GM21529 (cell line): ENCODE data around the gene PDZD2.

Experiments used
- ATAC-seq: cut with Tn5 transposase; IDR thresholded peaks from one replicate; pipeline ENCODE4 v1.9.1; 2021; ENCODE audit not compliant: unreplicated experiment

PDZD2 gene

GRCh38 chr5:31811210-31811609 lies 172.3 kb downstream of the PDZD2 start:
- no peak for ATAC-seq

- no peak for ATAC-seq
These were observed 176.4 kb downstream of the PDZD2 start for GRCh38 chr5:31815376-31815775.

DNA sequence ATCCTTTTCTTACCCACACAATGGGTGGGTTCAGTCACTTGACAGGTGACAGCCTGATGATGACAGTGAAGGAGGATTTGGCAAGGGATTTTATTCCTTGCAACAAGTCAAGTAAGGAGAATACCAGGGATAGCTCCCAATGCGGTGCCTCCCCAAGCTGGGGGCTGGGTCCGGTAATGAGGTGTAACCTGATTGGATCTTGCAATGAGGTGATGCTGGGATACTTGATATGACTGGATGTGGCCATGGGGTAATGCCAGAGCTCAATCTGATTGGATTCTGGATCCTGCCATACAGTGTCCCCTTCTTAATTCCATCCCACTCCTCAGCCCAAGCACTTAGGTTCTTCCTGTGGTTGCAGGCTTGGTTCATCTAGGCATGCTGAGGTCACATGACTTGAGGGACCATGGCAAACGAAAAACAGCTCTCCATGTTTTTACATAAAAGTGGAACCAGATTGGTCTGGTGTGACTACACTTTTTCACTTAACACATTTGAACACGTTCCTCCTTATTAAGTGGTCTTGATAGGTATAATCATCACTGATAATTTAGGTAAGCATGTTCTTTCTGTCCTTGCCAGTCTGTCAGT lies 181.1 kb downstream of the PDZD2 start:
- ATAC-seq: no peak

DNA sequence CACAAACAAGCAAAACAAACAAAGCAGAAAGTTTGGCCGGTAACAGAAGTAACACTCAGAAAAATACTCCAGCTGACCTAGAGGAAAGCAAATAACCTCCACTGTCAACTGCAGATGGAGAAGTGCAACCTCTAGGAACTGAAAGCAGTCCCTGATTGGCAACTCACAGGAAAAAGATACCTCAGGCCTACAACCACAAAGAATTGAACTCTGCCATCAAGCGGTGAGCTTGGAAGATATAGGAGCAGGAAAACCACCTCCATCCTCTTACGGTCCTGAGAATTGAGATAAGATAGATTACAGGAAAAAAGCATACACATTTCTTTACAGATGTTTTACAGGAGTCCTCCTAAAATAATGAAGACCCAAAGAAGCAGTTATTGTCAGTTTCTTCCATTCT lies 184.5 kb downstream of the PDZD2 start:
- ATAC-seq: no peak

GRCh38 chr5:31824869-31825517 lies 186.1 kb downstream of the PDZD2 start:
- no peak for ATAC-seq

GRCh38 chr5:31825518-31826068 lies 186.7 kb downstream of the PDZD2 start:
- peak; percentile 62 for ATAC-seq

- no peak for ATAC-seq
These were observed 188.9 kb downstream of the PDZD2 start for GRCh38 chr5:31827867-31828266.

DNA sequence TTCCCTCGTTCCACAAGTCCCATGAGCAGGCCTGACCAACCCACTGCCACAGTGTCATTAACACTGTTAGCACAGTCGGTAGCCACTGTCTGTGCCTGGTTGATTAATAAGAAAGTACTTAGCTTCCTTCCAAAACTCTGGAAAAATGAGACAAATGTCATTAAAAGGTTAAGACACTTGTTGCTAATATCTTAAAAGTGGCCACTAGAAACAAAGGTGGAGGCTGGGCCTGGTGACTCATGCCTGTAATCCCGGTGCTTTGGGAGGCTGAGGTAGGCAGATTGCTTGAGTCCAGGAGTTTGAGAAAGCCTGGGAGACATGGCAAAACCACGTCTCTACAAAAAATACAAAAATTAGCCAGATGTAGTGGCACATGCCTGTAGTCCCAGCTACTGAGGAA lies 194.0 kb downstream of the PDZD2 start:
- no peak for ATAC-seq

GRCh38 chr5:31833710-31834109 lies 194.8 kb downstream of the PDZD2 start:
- no peak for ATAC-seq

DNA sequence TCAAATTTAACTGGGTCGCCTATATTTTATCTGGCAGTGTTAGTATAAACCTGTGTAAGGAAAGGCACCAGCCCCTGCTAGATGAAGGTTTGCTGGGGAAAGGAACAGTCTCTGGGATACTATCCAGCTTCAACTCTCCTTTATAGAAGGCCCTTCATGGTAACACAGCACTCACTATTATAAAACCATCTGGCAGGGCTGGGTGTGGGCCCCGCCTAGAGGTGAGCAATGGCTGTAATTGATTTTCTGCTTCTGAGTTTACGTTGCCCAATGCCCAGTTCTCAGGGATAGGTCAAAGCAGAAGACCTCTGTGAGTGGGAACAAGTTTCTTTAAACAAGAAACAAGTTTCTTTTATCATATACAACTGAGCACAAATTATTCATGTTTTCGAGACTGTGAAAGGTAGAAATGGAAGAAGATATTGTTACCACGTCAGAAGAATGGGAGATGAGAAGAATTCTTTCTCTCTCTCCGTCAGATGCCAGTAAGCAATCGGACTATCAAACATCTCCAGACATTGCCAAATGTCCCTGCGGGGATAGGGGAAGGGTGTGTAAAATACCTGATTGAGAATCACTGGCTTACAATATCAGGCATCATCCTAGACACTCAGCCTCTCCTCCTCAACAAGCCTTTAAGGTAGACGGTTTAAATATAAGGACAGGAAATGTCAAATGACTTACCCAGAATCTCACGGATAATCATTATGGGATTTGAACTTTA lies 205.9 kb downstream of the PDZD2 start:
- ATAC-seq: no peak

GRCh38 chr5:31845361-31845760 lies 206.4 kb downstream of the PDZD2 start:
- no peak for ATAC-seq

- ATAC-seq: no peak
These were observed 208.0 kb downstream of the PDZD2 start for GRCh38 chr5:31846934-31847333.

DNA sequence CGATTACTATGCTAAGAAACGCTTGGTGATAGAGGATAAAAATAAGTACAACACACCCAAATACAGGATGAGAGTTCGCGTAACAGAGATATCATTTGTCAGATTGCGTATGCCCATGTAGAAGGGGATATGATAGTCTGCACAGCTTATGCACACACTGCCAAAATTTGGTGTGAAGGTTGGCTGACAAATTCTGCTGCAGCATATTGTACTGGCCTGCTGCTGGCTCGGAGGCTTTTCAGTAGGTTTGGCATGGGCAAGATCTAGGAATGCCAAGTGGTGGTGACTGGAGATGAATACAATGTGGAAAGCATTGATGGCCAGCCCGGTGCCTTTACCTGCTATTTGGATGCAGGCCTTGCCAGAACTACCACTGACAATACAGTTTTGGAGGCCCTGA lies 208.4 kb downstream of the PDZD2 start:
- no peak for ATAC-seq

GRCh38 chr5:31850981-31851689 lies 212.2 kb downstream of the PDZD2 start:
- ATAC-seq: no peak

DNA sequence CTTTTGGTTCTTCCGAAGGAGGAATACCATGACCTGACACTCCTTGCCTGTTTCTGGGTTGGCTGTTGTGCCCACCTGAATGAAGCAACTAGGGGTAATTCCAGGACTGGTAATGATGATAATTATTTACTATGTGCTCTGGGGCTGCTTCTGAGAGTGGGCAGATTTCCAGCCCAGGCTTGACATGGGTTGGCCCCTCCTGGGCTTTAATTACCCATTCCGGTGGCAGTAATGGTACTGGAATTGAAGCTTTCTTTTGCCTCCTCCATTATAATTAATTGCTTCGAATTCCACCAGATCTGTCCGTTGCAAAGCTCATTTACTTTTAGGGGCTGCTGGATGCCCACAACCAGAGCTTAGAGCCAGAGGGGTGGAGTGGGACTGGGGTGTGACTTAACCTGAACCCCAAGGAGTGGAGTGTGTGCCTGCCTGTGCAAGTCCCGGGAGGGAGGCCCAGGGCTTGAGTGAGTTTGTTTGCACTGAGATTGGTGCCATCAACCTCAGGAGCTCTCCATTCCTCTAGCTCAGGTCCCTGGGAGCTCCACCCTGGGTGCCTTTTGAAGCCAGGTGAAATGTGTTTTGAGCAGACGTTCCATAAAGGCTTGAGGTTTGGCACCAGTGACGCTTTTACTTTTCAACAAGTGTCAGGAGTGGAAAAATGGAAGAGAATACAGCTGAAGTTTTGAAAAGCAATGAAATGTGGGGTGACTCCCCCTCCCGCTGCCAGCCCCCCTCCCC lies 214.6 kb downstream of the PDZD2 start:
- no peak for ATAC-seq

DNA sequence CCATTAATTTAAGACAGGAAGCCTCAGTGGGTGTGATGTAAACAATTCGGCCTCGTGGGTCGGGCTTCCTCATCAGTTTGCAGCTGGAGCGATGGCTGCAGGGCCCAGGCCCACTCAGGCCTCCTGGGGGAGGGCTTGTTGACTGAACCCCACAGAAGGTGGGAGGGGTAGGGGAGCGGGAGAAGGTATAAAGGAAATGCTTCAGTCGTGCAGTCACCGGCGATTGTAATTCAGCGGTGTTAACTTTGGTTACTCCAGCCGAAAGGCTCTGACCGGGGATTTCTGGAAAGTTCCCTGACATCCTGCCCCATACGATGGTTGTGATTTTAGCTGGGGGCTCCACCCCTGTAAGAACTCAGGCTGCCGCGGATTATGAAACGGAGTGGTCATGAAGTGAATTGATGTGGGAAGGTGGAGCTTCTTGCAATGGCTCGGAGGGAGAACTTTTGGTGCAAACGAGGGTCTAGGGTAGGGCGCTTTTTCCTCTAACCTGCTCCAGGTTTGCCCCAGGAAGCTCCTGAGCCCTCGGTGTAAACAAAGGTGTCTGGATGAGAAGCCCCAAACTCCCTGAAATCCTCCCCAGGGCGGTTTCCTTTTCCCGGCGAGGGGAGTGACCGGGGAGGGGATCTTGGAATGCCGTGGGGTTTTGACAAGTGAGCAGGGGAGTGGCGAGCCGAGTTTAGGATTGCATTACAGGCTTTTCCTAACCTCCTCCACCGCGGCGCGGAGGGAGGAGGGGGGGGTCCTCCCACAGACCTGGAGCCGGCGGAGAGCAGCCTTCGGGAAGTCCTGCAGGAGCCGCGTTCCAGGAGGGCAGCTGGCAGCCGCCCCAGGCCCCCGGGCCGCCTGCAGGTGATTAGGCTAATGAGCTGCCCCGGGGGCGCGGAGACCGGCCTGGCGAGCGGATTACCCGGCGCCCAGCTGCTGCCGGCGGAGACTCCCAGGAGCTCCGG lies 215.5 kb downstream of the PDZD2 start:
- ATAC-seq: no peak

DNA sequence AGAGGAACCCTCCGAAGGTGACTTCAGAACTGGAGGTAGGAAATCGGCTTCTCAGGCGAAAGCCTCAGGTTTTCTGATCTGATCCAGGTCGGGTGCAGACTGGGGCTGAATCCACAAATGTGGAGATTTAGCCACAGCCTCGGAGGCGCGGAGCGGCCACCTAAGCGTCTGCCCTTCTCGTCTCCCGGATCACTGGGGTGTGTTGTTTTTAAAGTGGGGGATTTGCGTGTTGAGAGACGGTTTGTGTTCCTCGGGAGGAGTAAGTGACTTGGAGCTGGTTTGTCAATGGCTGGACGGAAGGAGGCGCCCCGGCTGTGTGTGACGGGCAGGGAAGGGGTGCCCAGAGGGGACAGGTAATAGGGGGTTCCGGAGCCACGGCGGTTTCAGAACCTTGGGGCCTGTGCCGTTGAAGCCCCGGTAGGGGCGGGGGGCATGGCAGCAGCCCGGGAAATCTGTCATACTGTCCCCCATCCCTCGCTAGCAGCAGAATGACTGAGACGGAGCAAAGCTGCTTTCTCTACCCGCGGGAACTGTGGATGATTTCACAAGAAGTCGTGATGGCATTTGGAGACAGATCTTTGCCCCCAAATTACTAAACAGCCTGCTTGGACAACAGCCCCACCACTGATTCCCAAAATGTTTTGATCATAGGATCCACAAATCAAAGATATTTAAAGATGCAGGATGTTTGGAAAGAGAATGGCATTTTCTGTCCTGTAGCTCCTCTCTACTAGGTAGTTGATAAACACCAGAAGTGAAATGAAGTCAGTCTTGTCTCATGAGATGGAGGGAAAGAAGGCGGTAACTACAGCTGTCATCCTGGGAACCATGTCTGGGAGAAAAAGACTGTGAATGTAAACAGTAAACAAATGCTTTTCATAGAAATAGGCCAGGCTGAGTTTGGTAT lies 216.5 kb downstream of the PDZD2 start:
- ATAC-seq: no peak

- no peak for ATAC-seq
These were observed 220.2 kb downstream of the PDZD2 start for GRCh38 chr5:31859096-31859495.

- ATAC-seq: no peak
These were observed 221.3 kb downstream of the PDZD2 start for GRCh38 chr5:31860278-31860677.
